Stimulated activated CD8-positive, alpha-beta memory T cell treated with anti-CD3 and anti-CD28 coated beads, Interleukin-7, amount 100 ng/mL, for 24 hours (primary cell): Measurements from ENCODE around the gene MACROD2.
"Not testable (repeated sequence)": the region's sequence is repeated elsewhere in the genome, so short reads cannot be mapped to it uniquely, and the experiment has no call there.

Experiments
- DNase-seq: peaks from one replicate; pipeline ENCODE4 v3.0.0-alpha.2; 2020; ENCODE audit warnings: low read depth

The MACROD2 gene

GRCh38 chr20:15756754-15757115 lies 1761.4 kb downstream of the MACROD2 start:
- DNase-seq: no peak

- DNase-seq: no peak
Measured at GRCh38 chr20:15759594-15759993, 1764.3 kb downstream of the MACROD2 start.

GRCh38 chr20:15760001-15760621 lies 1764.8 kb downstream of the MACROD2 start:
- DNase-seq: no peak

- no peak for DNase-seq
Measured at GRCh38 chr20:15763366-15763765, 1768.0 kb downstream of the MACROD2 start.

- no peak for DNase-seq
Measured at GRCh38 chr20:15767586-15767985, 1772.3 kb downstream of the MACROD2 start.

GRCh38 chr20:15767999-15768741 lies 1772.9 kb downstream of the MACROD2 start:
- no peak for DNase-seq

GRCh38 chr20:15772826-15773225 lies 1777.5 kb downstream of the MACROD2 start:
- no peak for DNase-seq

- no peak for DNase-seq
Measured at GRCh38 chr20:15774926-15775325, 1779.6 kb downstream of the MACROD2 start.

- no peak for DNase-seq
Measured at GRCh38 chr20:15776770-15777466, 1781.6 kb downstream of the MACROD2 start.

GRCh38 chr20:15784020-15784419 lies 1788.7 kb downstream of the MACROD2 start:
- DNase-seq: no peak

GRCh38 chr20:15789079-15789478 lies 1793.8 kb downstream of the MACROD2 start:
- no peak for DNase-seq

- DNase-seq: no peak
Measured at GRCh38 chr20:15792855-15793254, 1797.5 kb downstream of the MACROD2 start.

- DNase-seq: no peak
Measured at GRCh38 chr20:15794409-15794808, 1799.1 kb downstream of the MACROD2 start.

GRCh38 chr20:15795305-15796019 lies 1800.1 kb downstream of the MACROD2 start:
- DNase-seq: no peak

GRCh38 chr20:15799871-15800270 lies 1804.6 kb downstream of the MACROD2 start:
- DNase-seq: no peak

- no peak for DNase-seq
Measured at GRCh38 chr20:15802020-15802419, 1806.7 kb downstream of the MACROD2 start.

- DNase-seq: no peak
Measured at GRCh38 chr20:15805154-15805553, 1809.8 kb downstream of the MACROD2 start.

GRCh38 chr20:15806105-15806504 lies 1810.8 kb downstream of the MACROD2 start:
- DNase-seq: no peak

- no peak for DNase-seq
Measured at GRCh38 chr20:15807271-15807670, 1812.0 kb downstream of the MACROD2 start.

GRCh38 chr20:15807771-15808170 lies 1812.5 kb downstream of the MACROD2 start:
- DNase-seq: not testable (repeated sequence)

- no peak for DNase-seq
Measured at GRCh38 chr20:15811951-15812350, 1816.6 kb downstream of the MACROD2 start.

GRCh38 chr20:15812696-15813095 lies 1817.4 kb downstream of the MACROD2 start:
- DNase-seq: no peak

GRCh38 chr20:15814360-15814759 lies 1819.0 kb downstream of the MACROD2 start:
- DNase-seq: no peak
